OCI-LY3 (cell line): Measurements from ENCODE around the gene ZNF275.

Source experiments
- H2AFZ ChIP-seq: fragments of 200-600, 300-600 bp; shearing (Covaris generic); 2 replicates; pipeline ENCODE4 v1.6.0; 2014; ENCODE audit warnings: antibody characterized with exemption, low read depth, low read length
- H3K27ac ChIP-seq: fragments of 200-600, 300-600 bp; sonication (generic); 2 replicates; pipeline ENCODE4 v1.5.1; 2014; ENCODE audit warnings: mild to moderate bottlenecking, low read length, moderate library complexity, mixed read lengths
- H3K27me3 ChIP-seq: fragments of 200-600, 300-600 bp; sonication (generic); 2 replicates; pipeline ENCODE4 v1.6.1; 2014; ENCODE audit warnings: low read depth, low read length, mixed read lengths
- H3K36me3 ChIP-seq: fragments of 200-600, 300-600 bp; sonication (generic); replicated peaks from 2 replicates; pipeline ENCODE3; 2014; ENCODE audit warnings: low read depth, low read length, mixed read lengths
- H3K4me1 ChIP-seq: fragments of 300-600, 200-600 bp; sonication (generic); 2 replicates; pipeline ENCODE4 v1.6.1; 2014; ENCODE audit warnings: low read length, mixed read lengths
- H3K4me2 ChIP-seq: fragments of 200-600, 300-600 bp; sonication (generic); 2 replicates; pipeline ENCODE4 v1.6.1; 2014; ENCODE audit warnings: low read length, mixed read lengths
- H3K4me3 ChIP-seq: fragments of 300-600, 200-600 bp; sonication (generic); 2 replicates; pipeline ENCODE4 v1.5.1; 2014; ENCODE audit warnings: antibody characterized with exemption, mild to moderate bottlenecking, low read length, moderate library complexity
- H3K79me2 ChIP-seq: fragments of 300-600, 200-600 bp; shearing (Covaris generic); 2 replicates; pipeline ENCODE4 v1.6.1; 2014; ENCODE audit warnings: mild to moderate bottlenecking, low read length, mixed read lengths
- H3K9ac ChIP-seq: fragments of 300-600, 200-600 bp; shearing (Covaris generic); 2 replicates; pipeline ENCODE4 v1.6.0; 2014; ENCODE audit warnings: mild to moderate bottlenecking, low read length, moderate library complexity
- H3K9me3 ChIP-seq: fragments of 200-600, 300-600 bp; shearing (Covaris generic); 2 replicates; pipeline ENCODE4 v1.6.1; 2014; ENCODE audit warnings: low read length, mixed read lengths; ENCODE audit not compliant: insufficient read depth
- H4K20me1 ChIP-seq: fragments of 200-600, 300-600 bp; sonication (generic); 2 replicates; pipeline ENCODE4 v1.6.1; 2016; ENCODE audit warnings: low read length, mixed read lengths; ENCODE audit not compliant: insufficient read depth
- CTCF ChIP-seq: fragments of 200-600, 300-600 bp; sonication (generic); IDR thresholded peaks from 2 replicates; pipeline ENCODE4 v1.5.1; 2014; ENCODE audit warnings: antibody characterized with exemption, low read length, low read depth
- EZH2phosphoT487 ChIP-seq: fragments of 200-600 bp; shearing (Covaris generic); IDR thresholded peaks from 2 replicates; pipeline ENCODE4 v1.6.1; 2018; ENCODE audit warnings: antibody characterized with exemption, mixed run types, low read depth

ZNF275 gene

GRCh38 chrX:153347530-153347929 lies 13.6 kb downstream of the ZNF275 start:
- H2AFZ ChIP-seq: no peak overlapping the region
- no peak overlapping the region for H3K9ac ChIP-seq
- no peaks in the 10 kb centered on the region for H3K4me1 ChIP-seq
- H3K27ac ChIP-seq: no peak overlapping the region
- peaks cover 35% of the 10 kb centered on the region for H4K20me1 ChIP-seq
- H3K36me3 ChIP-seq: peaks cover 56% of the 10 kb centered on the region
- H3K9me3 ChIP-seq: no peaks in the 10 kb centered on the region
- H3K4me3 ChIP-seq: no peak overlapping the region
- H3K79me2 ChIP-seq: peaks cover 26% of the 10 kb centered on the region
- no peak overlapping the region for H3K4me2 ChIP-seq
- TF ChIP-seq EZH2phosphoT487: no peak
- TF ChIP-seq CTCF: no peak
- no peaks in the 10 kb centered on the region for H3K27me3 ChIP-seq

- TF ChIP-seq EZH2phosphoT487: no peak
- TF ChIP-seq CTCF: no peak
Observed at GRCh38 chrX:153348421-153348820, 14.5 kb downstream of the ZNF275 start.

GRCh38 chrX:153349952-153350351 lies 16.0 kb downstream of the ZNF275 start:
- Histone ChIP-seq H3K9me3 (no peaks in the 10 kb centered on the region), H2AFZ (no peak overlapping the region), H3K79me2 (0 out of 2 replicates have a peak, but pooled peaks cover 2% of the 10 kb centered on the region), H3K4me2 (no peak overlapping the region), H3K36me3 (peaks cover 36% of the 10 kb centered on the region), H3K9ac (no peak overlapping the region), H3K27me3 (no peaks in the 10 kb centered on the region), H3K27ac (no peak overlapping the region), H4K20me1 (peaks cover 12% of the 10 kb centered on the region; the same call in 1 of the 2 replicates), H3K4me3 (no peak overlapping the region), H3K4me1 (no peaks in the 10 kb centered on the region)
- TF ChIP-seq CTCF (no peak), EZH2phosphoT487 (no peak)

More at GRCh38 chrX:153348421-153348820, 14.5 kb downstream of the ZNF275 start:
- Histone ChIP-seq H3K79me2 (peaks cover 17% of the 10 kb centered on the region), H3K36me3 (peaks cover 50% of the 10 kb centered on the region), H3K4me1 (no peaks in the 10 kb centered on the region), H3K4me2 (no peak overlapping the region), H3K27ac (no peak overlapping the region), H2AFZ (no peak overlapping the region), H3K4me3 (no peak overlapping the region), H3K9ac (no peak overlapping the region), H3K9me3 (no peaks in the 10 kb centered on the region), H3K27me3 (no peaks in the 10 kb centered on the region), H4K20me1 (peaks cover 26% of the 10 kb centered on the region)

- Histone ChIP-seq H2AFZ (no peak overlapping the region), H3K9me3 (no peaks in the 10 kb centered on the region), H4K20me1 (peaks cover 11% of the 10 kb centered on the region; the same call in 1 of the 2 replicates), H3K27me3 (no peaks in the 10 kb centered on the region), H3K79me2 (no peaks in the 10 kb centered on the region), H3K36me3 (peaks cover 29% of the 10 kb centered on the region), H3K9ac (no peak overlapping the region), H3K27ac (no peak overlapping the region), H3K4me3 (no peak overlapping the region), H3K4me1 (no peaks in the 10 kb centered on the region), H3K4me2 (no peak overlapping the region)
- TF ChIP-seq EZH2phosphoT487: no peak
- no peak for TF ChIP-seq CTCF
Observed at GRCh38 chrX:153351981-153352380, 18.0 kb downstream of the ZNF275 start.
